GM10248 (cell line): ENCODE measurements around the gene SH3PXD2A.

Experiments
- CTCF ChIA-PET: fragments of 300-600 bp; sonication (Branson Sonifier 250); formaldehyde crosslinking; extraction: SDS; loops from one replicate; lab custom pipeline; 2021; ENCODE audit warnings: antibody characterized with exemption; lab: Yijun Ruan, JAX
- POLR2A ChIA-PET: fragments of 350-650 bp; sonication (Branson Sonifier 250); formaldehyde crosslinking; extraction: SDS; loops from one replicate; lab custom pipeline; 2020; ENCODE audit warnings: antibody characterized with exemption; lab: Yijun Ruan, JAX
- DNase-seq: peaks from one replicate; pipeline ENCODE4 v3.0.0; 2012; ENCODE audit errors: extremely low spot score
- TF ChIP-seq, protein P1 (sequence below): IDR thresholded peaks from 2 replicates; pipeline ENCODE4 v1.5.1; 2012; ENCODE audit warnings: mild to moderate bottlenecking, low read depth; ENCODE audit errors: extremely low read depth, missing control alignments, control extremely low read depth

The SH3PXD2A gene

DNA sequence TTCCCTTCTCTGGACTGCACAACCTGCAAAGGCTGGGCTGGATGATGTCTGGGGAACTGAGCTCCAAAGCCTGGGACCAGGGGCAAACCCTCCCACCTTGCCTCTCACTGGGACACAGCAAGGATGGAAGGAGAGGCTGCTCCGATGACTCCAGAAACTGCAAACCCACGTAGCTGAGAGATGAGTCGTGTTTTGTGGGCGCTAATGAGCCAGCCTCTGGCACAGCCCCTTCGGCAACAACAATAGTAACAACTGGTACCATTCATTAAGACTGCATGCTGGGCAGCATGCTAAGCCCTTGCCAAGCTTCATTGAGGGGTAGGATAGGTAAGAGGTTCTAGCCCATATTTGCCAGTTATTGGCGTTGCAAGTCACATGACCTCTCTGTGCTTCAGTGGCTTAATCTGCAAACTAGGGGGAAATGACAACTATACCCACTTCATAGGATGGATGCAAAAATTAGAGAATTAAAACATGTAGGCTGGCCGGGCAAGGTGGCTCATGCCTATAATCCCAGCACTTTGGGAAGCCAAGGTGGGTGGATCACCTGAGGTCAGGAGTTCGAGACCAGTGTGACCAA is 145.9 kb downstream of the SH3PXD2A start:
- no peak for DNase-seq
- TF ChIP-seq, protein P1, sequence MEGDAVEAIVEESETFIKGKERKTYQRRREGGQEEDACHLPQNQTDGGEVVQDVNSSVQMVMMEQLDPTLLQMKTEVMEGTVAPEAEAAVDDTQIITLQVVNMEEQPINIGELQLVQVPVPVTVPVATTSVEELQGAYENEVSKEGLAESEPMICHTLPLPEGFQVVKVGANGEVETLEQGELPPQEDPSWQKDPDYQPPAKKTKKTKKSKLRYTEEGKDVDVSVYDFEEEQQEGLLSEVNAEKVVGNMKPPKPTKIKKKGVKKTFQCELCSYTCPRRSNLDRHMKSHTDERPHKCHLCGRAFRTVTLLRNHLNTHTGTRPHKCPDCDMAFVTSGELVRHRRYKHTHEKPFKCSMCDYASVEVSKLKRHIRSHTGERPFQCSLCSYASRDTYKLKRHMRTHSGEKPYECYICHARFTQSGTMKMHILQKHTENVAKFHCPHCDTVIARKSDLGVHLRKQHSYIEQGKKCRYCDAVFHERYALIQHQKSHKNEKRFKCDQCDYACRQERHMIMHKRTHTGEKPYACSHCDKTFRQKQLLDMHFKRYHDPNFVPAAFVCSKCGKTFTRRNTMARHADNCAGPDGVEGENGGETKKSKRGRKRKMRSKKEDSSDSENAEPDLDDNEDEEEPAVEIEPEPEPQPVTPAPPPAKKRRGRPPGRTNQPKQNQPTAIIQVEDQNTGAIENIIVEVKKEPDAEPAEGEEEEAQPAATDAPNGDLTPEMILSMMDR = no peak
- CTCF ChIA-PET = interaction anchor here (1.5 to 6.3 kb wide), 5 partner anchors 14 to 177 kb away, joined by 3 to 41 read pairs (median 24); partner anchors contain the start of gene SH3PXD2A
- POLR2A ChIA-PET = no interaction called here

DNA sequence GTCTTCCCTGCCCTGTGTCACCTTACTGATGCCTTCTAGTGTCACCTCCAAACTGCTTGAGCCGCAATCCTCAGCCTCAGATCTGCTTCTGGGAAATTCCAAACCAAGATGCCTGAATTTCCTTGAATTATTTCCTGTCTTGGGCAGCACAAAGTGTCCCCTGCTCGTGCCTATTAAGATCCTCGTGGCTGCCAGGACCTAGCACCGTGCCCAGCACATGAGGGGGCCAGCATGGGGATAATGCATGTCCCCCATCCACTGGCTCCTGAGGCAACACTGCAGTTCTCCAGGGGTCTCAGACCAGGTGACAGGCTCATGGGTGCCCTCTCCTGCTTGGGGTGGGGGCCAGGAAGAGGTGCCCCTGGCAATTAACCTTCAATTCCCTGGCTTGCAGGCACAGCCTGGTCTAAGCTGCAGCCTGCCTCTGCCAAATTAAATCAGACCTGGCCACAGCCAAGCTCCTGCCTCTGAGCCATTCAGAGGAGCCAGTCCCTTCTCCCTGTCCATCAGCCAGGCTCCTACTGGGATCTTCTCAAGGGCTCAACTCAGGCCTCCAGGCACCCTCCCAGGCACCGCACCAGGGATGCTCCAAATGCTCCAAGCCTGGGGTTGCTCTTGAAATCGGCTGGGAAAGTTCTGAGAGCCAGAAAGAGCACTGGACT is 146.6 kb downstream of the SH3PXD2A start:
- DNase-seq = no peak
- POLR2A ChIA-PET = no interaction called here
- TF ChIP-seq, protein P1 = no peak
- CTCF ChIA-PET = interaction anchor here (1.2 to 3.4 kb wide), 5 partner anchors 12 to 178 kb away, joined by 3 to 24 read pairs (median 4); no protein-coding TSS in a partner anchor

DNA sequence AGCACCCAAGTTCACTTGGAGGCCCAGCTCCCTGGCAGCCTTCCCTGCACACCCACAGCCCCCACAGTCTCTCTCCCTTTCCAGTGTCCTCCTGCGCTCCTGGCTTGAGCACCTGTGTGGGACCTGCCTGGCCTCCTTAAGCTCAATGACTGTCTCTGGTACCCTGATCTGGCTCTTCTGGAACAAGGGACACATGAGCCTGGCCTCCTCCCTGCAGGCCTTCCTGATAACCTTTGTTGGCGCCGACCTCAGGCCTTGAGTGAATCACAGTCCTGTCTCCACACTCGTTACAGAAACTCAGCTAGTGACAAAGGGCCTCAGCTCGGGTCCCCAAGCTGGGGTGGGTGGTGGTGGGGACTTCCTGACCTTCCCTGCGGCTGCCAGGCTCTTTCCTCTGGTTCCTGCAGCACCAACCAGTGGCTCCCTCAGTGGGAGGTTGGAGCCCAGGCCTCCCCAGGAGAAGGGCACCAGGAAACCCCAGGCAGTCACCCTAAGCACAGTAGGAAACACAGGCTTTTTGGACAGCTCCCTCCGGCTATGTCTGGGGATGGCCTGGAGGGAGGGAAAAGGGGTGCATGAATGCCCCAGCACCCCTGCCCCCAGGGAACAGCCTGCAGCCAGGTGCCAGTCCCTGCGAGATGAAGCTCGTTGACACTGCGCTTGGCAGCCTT is 147.3 kb downstream of the SH3PXD2A start:
- TF ChIP-seq, protein P1 = no peak
- CTCF ChIA-PET = interaction anchor here (1.0 to 3.4 kb wide), 6 partner anchors 11 to 556 kb away, joined by 3 to 24 read pairs (median 3); no protein-coding TSS in a partner anchor
- POLR2A ChIA-PET = no interaction called here
- DNase-seq = no peak

DNA sequence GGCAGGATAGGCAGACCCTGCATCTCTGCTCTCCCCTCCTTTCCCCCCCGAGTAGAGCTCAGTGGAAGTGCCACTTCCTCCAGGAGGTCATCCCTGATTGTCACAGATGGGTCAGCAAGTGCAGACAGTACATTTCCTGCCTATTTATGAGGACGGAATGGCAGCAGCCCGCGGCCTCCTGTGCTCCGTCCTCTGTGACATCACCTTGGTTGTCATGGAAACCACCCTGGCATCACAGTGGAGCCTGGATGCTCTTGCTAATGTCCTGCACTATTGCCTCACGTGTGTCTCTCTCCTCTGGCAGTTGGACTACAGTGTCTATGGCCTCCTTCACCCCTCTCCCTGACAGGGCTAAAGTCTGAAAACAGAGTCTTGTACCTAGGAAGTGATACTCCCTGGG is 148.6 kb downstream of the SH3PXD2A start:
- TF ChIP-seq, protein P1 = no peak
- no peak for DNase-seq
- ChIA-PET POLR2A (no interaction called here), CTCF (interaction anchor here (0.6 to 3.4 kb wide), 3 partner anchors 20 to 180 kb away, joined by 3 to 24 read pairs (median 9); no protein-coding TSS in a partner anchor)

DNA sequence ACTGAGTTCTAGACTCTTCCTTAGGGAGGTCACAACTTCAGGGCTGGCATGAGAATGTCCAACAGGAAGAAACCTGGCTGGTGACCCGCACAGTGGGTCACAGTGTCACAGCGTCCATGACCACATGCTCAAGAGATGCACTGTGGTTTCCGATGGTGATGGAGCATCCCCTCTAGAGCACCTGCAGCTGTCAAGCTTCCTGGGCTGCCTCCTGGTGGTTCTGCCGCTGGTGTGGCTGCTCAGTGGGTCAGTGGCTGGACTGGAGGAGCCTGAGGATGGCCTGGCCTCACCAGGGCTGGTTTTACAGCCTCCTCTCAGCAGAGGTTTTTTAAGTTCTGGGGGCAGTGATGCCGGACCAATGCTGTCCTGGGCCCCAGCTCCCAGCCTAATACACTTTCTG is 149.3 kb downstream of the SH3PXD2A start:
- ChIA-PET CTCF (interaction anchor here (0.6 to 1.3 kb wide), 3 partner anchors 20 to 182 kb away, joined by 3 to 9 read pairs (median 4); no protein-coding TSS in a partner anchor), POLR2A (no interaction called here)
- no peak for DNase-seq
- TF ChIP-seq, protein P1 = no peak
